B cell (primary cell): Measurements from ENCODE around the gene TUBG1.

Experiments
- EZH2 ChIP-seq: IDR thresholded peaks from 2 replicates; pipeline ENCODE4 v1.6.1; 2012; ENCODE audit warnings: borderline replicate concordance, low read depth, mild to moderate bottlenecking, moderate library complexity, low read length; ENCODE audit not compliant: insufficient read depth, poor library complexity, severe bottlenecking
- TF ChIP-seq, protein P1 (sequence below): fragments of 200-600 bp; IDR thresholded peaks from one replicate; pipeline ENCODE4 v1.8.0; 2022; ENCODE audit warnings: antibody characterized with exemption, mild to moderate bottlenecking

DNA sequence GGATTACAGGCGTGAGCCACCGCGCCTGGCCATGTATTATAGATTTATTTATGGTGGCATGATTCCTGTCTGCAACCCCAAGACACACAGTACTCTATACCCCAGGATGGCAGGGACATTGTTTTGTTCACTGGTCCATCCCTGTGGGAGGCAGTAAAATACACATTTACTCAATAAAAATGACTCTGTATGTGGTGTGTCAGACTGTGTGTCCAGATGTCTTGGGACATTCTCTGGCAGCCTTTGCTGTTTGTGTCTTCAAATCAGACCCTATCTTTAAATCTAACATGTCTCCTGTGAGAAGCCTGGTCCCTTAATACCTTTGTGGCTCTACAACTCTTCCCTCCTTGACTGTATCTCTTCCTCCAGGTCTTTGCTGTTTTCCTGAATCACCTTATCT lies 49.2 kb upstream of the TUBG1 start:
- TF ChIP-seq, protein P1, sequence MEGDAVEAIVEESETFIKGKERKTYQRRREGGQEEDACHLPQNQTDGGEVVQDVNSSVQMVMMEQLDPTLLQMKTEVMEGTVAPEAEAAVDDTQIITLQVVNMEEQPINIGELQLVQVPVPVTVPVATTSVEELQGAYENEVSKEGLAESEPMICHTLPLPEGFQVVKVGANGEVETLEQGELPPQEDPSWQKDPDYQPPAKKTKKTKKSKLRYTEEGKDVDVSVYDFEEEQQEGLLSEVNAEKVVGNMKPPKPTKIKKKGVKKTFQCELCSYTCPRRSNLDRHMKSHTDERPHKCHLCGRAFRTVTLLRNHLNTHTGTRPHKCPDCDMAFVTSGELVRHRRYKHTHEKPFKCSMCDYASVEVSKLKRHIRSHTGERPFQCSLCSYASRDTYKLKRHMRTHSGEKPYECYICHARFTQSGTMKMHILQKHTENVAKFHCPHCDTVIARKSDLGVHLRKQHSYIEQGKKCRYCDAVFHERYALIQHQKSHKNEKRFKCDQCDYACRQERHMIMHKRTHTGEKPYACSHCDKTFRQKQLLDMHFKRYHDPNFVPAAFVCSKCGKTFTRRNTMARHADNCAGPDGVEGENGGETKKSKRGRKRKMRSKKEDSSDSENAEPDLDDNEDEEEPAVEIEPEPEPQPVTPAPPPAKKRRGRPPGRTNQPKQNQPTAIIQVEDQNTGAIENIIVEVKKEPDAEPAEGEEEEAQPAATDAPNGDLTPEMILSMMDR: no peak
- no peak for TF ChIP-seq EZH2
